T-helper 1 cell (primary cell): Measurements from ENCODE around the gene FAM107A.
"Not testable (repeated sequence)": the region's sequence is repeated elsewhere in the genome, so short reads cannot be mapped to it uniquely, and the experiment has no call there.

Experiments used
- DNase-seq, 5 donors: peaks; one replicate each; pipeline ENCODE4 v3.0.0-alpha.2; 2012 to 2020

FAM107A gene

DNA sequence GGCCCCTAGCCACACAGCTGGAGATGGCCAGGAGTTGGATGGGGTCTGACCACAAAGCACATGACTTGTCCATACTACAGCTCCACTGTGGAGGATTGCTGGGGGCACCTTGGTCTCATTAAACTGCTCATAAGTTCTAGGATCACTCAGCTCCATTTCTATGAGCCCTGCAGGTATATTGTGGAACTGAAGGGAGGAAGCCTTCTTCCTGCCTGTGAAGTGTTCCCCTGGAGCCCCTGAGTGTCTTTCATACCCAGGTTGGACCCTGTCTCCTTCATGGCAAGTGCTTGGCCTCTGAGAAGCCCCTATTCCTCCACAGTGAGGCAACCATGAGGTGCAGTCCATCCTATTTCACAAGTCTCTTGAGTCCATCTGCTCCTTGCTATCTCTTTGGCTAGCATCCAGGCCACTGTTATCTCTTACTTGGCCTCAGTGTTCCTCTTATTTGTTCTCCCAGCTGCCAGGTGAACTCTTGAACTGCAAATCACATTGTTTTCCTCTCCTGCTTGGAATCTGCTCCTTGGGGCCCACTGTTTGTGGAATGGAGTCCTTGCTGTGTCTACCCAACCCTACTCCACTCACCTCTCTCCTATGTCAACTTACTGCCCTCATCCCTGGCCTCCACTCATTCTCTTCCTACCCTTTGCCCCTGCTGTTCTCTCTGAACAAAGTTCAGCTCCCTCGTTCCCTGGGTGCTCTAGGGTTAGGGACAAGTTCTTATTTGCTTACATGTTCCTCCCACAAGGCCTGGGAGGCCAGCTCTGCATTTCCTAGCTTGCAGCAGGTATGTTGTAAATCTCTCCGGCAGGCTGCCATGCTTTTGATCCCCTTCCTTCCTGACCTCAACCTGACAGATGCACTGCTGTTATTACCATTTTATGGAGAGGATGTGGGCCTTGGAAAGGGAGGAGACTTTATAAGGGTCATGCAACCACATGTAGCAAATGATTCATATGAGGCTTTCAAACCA is 41.4 kb downstream of the FAM107A start:
- no peak for DNase-seq

- no peak for DNase-seq
Observed at GRCh38 chr3:58534592-58535494, 42.3 kb downstream of the FAM107A start.

DNA sequence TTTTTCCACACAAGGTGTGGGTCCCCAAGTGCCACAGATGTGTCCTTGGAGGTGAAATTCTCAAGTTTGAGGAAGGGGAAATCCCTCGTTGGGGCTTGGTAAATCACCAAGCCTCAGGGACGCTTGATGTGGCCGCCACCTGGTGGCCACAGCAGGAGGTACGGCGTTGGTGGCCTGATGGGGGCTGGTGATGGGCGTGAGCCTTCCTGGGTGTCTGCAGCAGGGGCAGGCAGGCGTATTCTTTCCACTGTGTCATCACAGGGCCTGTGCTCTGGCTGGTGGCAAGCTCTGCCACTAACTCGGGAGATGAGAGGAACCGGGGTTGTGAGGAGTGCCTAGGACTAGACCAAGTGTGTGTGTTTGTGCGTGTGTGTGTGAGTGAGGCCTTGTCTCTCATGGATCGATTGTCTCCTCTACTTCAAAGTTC is 44.4 kb downstream of the FAM107A start:
- DNase-seq, result peak; percentile 46 to 84 (median 63)

- no peak for DNase-seq
Observed at GRCh38 chr3:58531956-58532355, 45.2 kb downstream of the FAM107A start.

- DNase-seq, result no peak
Observed at GRCh38 chr3:58531555-58531954, 45.6 kb downstream of the FAM107A start.

DNA sequence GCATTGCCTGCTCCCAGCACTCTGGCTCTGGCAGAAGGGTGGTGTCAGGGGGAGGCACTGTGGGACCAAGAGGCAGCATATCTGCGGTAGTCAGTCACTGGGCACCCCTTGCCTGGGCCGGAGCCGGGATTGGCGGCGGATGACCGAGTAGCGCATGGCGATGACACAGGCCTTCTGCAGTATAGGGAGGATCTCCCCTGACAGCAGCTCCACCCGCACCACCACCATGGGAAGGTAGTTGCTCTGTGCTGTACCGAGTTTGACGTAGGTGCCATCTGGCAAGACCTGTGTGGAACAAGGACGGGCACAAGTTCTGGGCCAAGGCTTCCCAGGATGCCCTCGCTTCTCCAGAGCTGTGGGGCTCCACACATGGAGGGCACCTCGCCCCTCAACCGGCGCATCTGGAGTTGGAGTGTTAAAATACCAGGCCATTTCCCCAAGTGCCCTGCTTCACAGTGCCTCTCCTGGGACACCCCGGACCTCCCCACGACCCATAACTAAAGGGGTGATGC is 46.8 kb downstream of the FAM107A start:
- no peak for DNase-seq

GRCh38 chr3:58529516-58530353 is 47.5 kb downstream of the FAM107A start:
- no peak for DNase-seq

GRCh38 chr3:58528629-58529028 is 48.6 kb downstream of the FAM107A start:
- DNase-seq, result no peak

GRCh38 chr3:58527440-58527839 is 49.8 kb downstream of the FAM107A start:
- DNase-seq, result not testable (repeated sequence)

- DNase-seq, result no peak
Observed at GRCh38 chr3:58526515-58526957, 50.7 kb downstream of the FAM107A start.

- DNase-seq, result no peak
Observed at GRCh38 chr3:58524326-58524888, 52.8 kb downstream of the FAM107A start.

- no peak for DNase-seq
Observed at GRCh38 chr3:58522759-58523425, 54.3 kb downstream of the FAM107A start.

- DNase-seq, result no peak
Observed at GRCh38 chr3:58521917-58522631, 55.1 kb downstream of the FAM107A start.

- DNase-seq, result no peak
Observed at GRCh38 chr3:58521336-58521670, 55.9 kb downstream of the FAM107A start.

- peak in 1 of 5 donors; percentile 9 for DNase-seq
Observed at GRCh38 chr3:58520403-58521335, 56.5 kb downstream of the FAM107A start.

- DNase-seq, result no peak
Observed at GRCh38 chr3:58519668-58520402, 57.4 kb downstream of the FAM107A start.

DNA sequence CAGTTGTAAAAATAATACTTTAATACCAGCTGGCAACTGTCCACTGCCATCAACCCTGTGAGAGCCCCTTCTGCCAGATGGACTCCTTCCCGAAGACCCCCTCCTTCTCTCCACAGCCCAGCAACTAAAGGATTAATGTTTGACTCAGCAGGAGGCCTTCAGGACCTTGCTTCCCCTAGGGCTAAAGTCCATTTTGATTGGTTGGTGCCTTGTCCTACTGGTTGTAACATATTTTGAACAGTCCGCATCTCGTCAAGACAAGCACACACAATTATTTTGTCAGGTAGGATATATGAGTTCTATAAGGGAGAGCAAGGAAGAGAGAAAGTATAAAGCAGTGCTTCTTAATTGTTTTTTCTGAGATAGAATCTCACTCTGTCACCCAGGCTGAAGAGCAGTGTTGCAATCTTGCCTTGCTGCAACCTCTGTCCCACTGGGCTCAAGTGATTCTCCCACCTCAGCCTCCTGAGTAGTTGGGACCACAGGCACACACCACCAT is 58.9 kb downstream of the FAM107A start:
- no peak for DNase-seq

DNA sequence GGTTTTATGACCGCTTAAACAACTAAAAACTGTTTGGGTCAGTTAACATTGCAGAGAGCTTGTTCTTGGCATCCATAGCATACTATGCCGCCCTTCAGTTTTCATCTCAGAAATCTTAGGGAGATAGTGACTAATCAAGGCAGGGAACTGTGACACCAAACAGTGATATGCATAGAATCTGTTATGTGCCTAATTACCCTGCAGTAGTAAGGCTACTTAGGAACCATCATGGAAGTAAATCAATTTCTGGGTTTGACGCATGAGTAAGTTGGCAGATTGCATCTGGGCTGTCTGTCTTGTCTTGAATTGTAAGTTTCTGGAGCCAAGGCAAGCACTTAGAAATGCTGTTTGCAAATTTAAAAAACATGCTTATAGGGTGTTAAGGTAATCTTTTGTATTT is 62.8 kb downstream of the FAM107A start:
- DNase-seq, result no peak
